ENCODE measurements around the gene NMNAT3. TPM values are rescaled to one million over a fixed set of nuclear protein-coding genes. Genes with fewer than 3 reads are reported as not detected.

NMNAT3 gene
- total RNA-seq, 1 donor: 0.86 TPM

GRCh38 chr3:139689708-139690228 is 12.0 kb upstream of the NMNAT3 start:
- H3K4me3 ChIP-seq (ENCODE audit: low read depth, low read length): no peak overlapping the region
- no peak for DNase-seq (ENCODE audit: low read depth)
- TF ChIP-seq CTCF (IDR thresholded peaks at IDR 0.05; ENCODE audit: insufficient read depth, low read depth, low read length): no peak

- DNase-seq (ENCODE audit: low read depth): no peak
- TF ChIP-seq CTCF (IDR thresholded peaks at IDR 0.05; ENCODE audit: insufficient read depth, low read depth, low read length): no peak
- H3K4me3 ChIP-seq (ENCODE audit: low read depth, low read length): no peak overlapping the region
These were observed 11.3 kb upstream of the NMNAT3 start for GRCh38 chr3:139689122-139689521.

- TF ChIP-seq CTCF (IDR thresholded peaks at IDR 0.05; ENCODE audit: insufficient read depth, low read depth, low read length): no peak
- H3K4me3 ChIP-seq (ENCODE audit: low read depth, low read length): no peak overlapping the region
- no peak for DNase-seq (ENCODE audit: low read depth)
These were observed 9.7 kb upstream of the NMNAT3 start for GRCh38 chr3:139687431-139687830.

GRCh38 chr3:139686624-139687023 is 8.9 kb upstream of the NMNAT3 start:
- no peak for DNase-seq (ENCODE audit: low read depth)
- H3K4me3 ChIP-seq (ENCODE audit: low read depth, low read length): no peak overlapping the region
- TF ChIP-seq CTCF (IDR thresholded peaks at IDR 0.05; ENCODE audit: insufficient read depth, low read depth, low read length): no peak

- no peak overlapping the region for H3K4me3 ChIP-seq (ENCODE audit: low read depth, low read length)
- no peak for TF ChIP-seq CTCF (IDR thresholded peaks at IDR 0.05; ENCODE audit: insufficient read depth, low read depth, low read length)
- DNase-seq (ENCODE audit: low read depth): no peak
These were observed 8.4 kb upstream of the NMNAT3 start for GRCh38 chr3:139686206-139686605.

- DNase-seq (ENCODE audit: low read depth): no peak
- H3K4me3 ChIP-seq (ENCODE audit: low read depth, low read length): no peak overlapping the region
- no peak for TF ChIP-seq CTCF (IDR thresholded peaks at IDR 0.05; ENCODE audit: insufficient read depth, low read depth, low read length)
These were observed 1.5 kb upstream of the NMNAT3 start for GRCh38 chr3:139679220-139679775.

Data from fibroblast of villous mesenchyme (primary cell).